GM21381 (cell line): ENCODE results near the gene ZNF3.

Source experiments
- ATAC-seq: cut with Tn5 transposase; IDR thresholded peaks from one replicate; pipeline ENCODE4 v1.9.1; 2021; ENCODE audit warnings: mild to moderate bottlenecking, moderate library complexity; ENCODE audit not compliant: unreplicated experiment

ZNF3 gene

GRCh38 chr7:100057006-100057405 is 24.5 kb downstream of the ZNF3 start:
- no peak for ATAC-seq

DNA sequence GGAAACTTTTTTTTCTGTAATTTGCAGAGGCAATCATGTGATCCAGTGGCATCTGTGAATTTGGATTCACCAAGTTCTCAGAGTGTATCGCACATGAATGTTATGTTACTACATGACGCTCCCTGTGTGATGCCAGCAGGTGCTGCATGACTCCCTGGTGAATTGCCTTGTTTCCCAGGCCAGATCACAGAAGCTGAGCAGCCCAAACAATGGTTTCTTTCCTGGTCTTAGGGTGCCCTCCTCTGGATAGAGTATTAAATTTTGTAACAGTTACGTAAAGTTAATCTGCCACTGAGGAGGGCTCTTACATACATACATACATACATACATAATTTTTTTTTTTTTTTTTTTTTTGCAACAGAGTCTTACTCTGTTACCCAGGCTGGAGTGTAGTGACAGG is 28.3 kb downstream of the ZNF3 start:
- no peak for ATAC-seq

GRCh38 chr7:100051611-100052010 is 29.9 kb downstream of the ZNF3 start:
- ATAC-seq = no peak

DNA sequence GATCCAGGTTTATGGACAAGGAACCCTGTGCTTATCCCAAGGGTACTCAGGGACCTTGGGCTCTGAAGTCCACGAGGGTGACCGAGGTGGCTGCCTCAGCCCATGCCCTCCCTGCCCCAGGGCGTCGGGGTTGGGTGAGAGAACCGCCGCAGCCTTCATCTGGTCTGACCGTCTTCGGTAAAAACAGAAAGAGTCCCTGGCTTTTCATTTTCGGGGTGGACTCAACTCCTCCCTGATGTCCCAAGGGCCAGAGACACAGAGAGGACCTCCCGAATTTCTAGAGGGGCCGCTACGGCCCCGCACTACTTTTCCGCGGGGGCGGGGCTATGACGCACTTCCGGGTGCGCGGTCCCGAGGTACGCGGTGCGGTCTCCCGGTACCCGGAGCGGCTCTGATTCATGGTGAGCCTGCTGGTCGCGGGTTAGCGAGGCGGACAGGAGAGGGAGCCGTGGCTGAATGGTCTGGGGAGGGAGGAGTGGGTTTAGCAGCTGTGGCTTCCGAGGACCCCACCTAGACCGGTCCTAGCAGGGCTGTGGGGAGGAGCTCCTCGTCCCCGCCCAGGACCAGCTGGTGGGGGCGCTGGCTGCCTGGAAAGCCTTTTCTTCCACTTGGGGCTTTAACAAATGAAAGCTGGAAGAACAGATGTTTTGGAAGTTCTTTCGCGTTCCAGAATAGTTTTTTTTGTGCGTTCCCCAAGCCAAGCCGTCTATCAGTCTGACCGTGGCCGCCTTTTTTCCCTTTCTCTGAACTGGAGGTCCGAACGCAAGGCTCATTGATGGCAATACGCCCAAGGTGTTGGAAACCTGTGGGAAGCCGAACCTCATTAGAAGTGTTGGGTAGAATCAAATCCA is 31.9 kb downstream of the ZNF3 start, which contains the start of gene ZSCAN21:
Gene ZSCAN21, plus strand, starts transcription at position 334 of the 851 bp plus-strand sequence. CDS start 7,233 bp downstream, outside the sequence.
- peak; percentile 90 for ATAC-seq

GRCh38 chr7:100048680-100049079 is 32.8 kb downstream of the ZNF3 start:
- ATAC-seq = no peak

DNA sequence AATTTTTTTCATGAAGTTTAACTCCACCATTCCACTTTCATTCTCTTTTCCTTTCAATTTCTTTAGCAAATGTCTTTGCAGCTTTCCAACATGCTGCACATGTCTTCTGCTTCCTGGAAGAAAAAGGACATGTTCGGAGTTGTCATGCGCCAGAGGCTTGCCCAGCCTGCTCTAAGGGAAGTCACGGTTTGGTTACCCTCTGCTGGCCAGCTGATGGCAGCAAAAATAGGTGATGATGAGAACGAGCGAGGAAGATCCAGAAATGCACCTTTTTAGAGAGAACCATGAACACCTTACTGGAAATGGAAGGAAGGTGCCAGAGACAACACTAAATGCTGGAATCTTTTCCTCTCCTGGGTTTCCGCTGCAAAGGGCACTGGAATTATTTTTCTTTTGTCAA is 36.8 kb downstream of the ZNF3 start:
- ATAC-seq = no peak

- no peak for ATAC-seq
These were observed 40.9 kb downstream of the ZNF3 start for GRCh38 chr7:100040575-100040974.

GRCh38 chr7:100038326-100038725 is 43.2 kb downstream of the ZNF3 start:
- ATAC-seq = no peak

- no peak for ATAC-seq
These were observed 45.6 kb downstream of the ZNF3 start for GRCh38 chr7:100035876-100036275.

DNA sequence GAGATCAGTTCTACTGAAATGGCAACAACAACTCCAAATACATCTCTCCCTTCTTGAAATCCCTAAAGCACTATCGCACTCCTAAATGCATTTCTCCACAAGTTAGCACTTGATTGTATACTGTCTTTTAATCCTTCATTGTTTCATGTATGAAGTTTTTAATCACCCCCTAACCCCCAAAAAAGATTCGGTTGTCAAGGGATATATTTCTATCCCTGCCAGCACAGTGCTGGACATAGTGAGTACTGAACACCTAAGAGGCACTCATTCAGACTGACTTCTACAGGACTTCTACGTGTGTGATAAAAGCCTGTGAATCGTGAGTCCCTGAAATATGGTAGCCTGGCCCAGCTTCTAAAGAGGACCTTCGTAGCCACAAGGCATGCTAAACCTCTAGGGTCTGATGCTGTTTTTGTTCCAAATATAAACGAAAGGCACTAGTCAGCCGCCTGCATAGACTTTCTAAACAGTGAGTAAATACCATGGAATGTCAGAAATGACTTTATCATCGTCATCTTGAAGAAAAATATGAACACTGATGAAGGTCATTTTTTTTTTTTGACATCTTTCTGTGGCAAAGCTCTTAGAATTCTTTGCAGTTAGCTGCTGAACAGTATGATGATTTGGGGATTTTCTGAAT is 46.5 kb downstream of the ZNF3 start:
- no peak for ATAC-seq

GRCh38 chr7:100033526-100033925 is 48.0 kb downstream of the ZNF3 start:
- no peak for ATAC-seq

DNA sequence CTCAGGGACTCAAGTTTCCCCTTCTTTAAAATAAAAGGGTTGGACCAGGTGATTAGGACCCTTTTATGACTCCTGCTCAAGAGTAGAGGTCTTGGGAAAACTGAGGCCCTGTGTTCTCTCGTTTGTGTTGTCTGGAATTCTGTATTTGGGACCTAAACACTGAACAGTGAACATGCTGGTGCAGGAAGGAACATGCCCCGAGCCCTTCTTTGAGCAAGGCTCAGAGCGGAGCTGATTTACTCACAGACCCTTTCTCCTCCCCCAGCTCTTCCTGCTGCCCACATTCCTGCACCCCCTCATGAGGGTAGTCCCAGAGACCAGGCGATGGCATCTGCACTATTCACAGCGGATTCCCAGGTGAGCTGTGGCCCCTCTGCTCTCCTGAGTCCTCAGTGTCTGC is 51.9 kb downstream of the ZNF3 start:
- ATAC-seq = no peak

- ATAC-seq = no peak
These were observed 54.3 kb downstream of the ZNF3 start for GRCh38 chr7:100027197-100027596.

DNA sequence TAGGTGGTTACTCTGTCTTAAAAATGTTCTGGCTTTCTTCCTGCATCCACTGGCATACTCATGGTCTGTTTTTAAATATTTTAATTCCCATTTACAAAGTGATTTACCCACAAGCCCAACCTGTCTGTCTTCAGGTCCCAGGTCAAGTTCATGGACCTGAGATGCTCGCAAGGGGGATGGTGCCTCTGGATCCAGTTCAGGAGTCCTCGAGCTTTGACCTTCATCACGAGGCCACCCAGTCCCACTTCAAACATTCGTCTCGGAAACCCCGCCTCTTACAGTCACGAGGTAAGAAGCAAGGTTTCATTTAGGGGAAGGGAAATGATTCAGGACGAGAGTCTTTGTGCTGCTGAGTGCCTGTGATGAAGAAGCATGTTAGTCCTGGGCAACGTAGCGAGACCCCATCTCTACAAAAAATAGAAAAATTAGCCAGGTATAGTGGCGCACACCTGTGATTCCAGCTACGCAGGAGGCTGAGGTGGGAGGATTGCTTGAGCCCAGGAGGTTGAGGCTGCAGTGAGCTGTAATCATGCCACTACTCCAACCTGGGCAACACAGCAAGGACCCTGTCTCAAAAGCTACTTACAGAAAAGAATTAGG is 57.4 kb downstream of the ZNF3 start:
- ATAC-seq = no peak

DNA sequence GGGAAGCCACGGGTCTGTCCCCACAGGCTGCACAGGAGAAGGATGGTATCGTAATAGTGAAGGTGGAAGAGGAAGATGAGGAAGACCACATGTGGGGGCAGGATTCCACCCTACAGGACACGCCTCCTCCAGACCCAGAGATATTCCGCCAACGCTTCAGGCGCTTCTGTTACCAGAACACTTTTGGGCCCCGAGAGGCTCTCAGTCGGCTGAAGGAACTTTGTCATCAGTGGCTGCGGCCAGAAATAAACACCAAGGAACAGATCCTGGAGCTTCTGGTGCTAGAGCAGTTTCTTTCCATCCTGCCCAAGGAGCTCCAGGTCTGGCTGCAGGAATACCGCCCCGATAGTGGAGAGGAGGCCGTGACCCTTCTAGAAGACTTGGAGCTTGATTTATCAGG is 58.0 kb downstream of the ZNF3 start:
- no peak for ATAC-seq

DNA sequence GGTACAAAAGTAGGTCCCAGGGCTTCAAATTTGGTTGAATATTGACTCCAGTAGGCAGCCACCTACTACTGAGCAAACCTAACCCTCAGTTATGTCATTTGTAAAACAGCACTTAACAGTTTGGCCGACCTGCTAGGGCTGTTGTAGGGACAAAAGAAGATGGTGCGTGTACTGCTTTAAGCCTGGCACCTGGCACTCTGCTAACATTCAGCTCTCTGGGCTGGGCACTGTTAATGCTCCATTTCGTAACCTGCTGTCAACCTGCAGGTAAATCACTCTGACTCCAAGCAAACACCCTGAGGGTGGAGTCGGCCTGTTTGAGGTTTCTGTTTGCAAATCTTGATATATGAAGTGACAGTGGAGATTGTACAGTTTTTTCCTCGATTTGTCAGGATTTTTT is 58.9 kb downstream of the ZNF3 start:
- no peak for ATAC-seq

GRCh38 chr7:100021297-100021696 is 60.2 kb downstream of the ZNF3 start:
- no peak for ATAC-seq
